OCI-M2 (cell line): Measurements from ENCODE around the gene TYMS.

ENCODE experiments used
- DNase-seq: peaks from one replicate; lab custom pipeline; 2025; ENCODE audit not compliant: unreplicated experiment; lab: John Stamatoyannopoulos, UW

Gene TYMS

GRCh38 chr18:644395-645004 lies 13.0 kb upstream of the TYMS start:
- DNase-seq: no peak

GRCh38 chr18:647304-647703 lies 10.1 kb upstream of the TYMS start:
- no peak for DNase-seq

GRCh38 chr18:649341-649740 lies 8.1 kb upstream of the TYMS start:
- DNase-seq: no peak

- DNase-seq: no peak
These were observed 7.0 kb upstream of the TYMS start for GRCh38 chr18:650428-650858.

- DNase-seq: no peak
These were observed 5.3 kb upstream of the TYMS start for GRCh38 chr18:652131-652530.

GRCh38 chr18:653512-653911 lies 3.9 kb upstream of the TYMS start:
- no peak for DNase-seq

- no peak for DNase-seq
These were observed 2.9 kb upstream of the TYMS start for GRCh38 chr18:654601-655000.

GRCh38 chr18:655445-655844 lies 2.0 kb upstream of the TYMS start:
- DNase-seq: no peak

GRCh38 chr18:658001-658946 lies 821 bp downstream of the TYMS start:
- peak; percentile 13 for DNase-seq

- no peak for DNase-seq
These were observed 1.6 kb downstream of the TYMS start for GRCh38 chr18:658947-659533.

GRCh38 chr18:659597-659996 lies 2.1 kb downstream of the TYMS start:
- DNase-seq: no peak

- no peak for DNase-seq
These were observed 4.7 kb downstream of the TYMS start for GRCh38 chr18:662197-662596.

GRCh38 chr18:666177-666576 lies 8.7 kb downstream of the TYMS start:
- DNase-seq: no peak

GRCh38 chr18:666628-667027 lies 9.2 kb downstream of the TYMS start:
- DNase-seq: no peak

- DNase-seq: no peak
These were observed 10.8 kb downstream of the TYMS start for GRCh38 chr18:668260-668659.

GRCh38 chr18:669077-669476 lies 11.6 kb downstream of the TYMS start:
- no peak for DNase-seq

GRCh38 chr18:670522-670921 lies 13.1 kb downstream of the TYMS start:
- no peak for DNase-seq

GRCh38 chr18:671405-671804 lies 14.0 kb downstream of the TYMS start:
- DNase-seq: no peak

GRCh38 chr18:673317-673716 lies 15.9 kb downstream of the TYMS start:
- DNase-seq: no peak

GRCh38 chr18:673769-674168 lies 16.3 kb downstream of the TYMS start:
- no peak for DNase-seq

- DNase-seq: no peak
These were observed 17.9 kb downstream of the TYMS start for GRCh38 chr18:675307-675706.

GRCh38 chr18:676069-676468 lies 18.6 kb downstream of the TYMS start:
- no peak for DNase-seq
